GM19043 (cell line): ENCODE results near the gene ERC1.

Experiments used
- ATAC-seq: cut with Tn5 transposase; IDR thresholded peaks from one replicate; pipeline ENCODE4 v1.9.1; 2021; ENCODE audit warnings: low read depth; ENCODE audit not compliant: unreplicated experiment

ERC1 gene

DNA sequence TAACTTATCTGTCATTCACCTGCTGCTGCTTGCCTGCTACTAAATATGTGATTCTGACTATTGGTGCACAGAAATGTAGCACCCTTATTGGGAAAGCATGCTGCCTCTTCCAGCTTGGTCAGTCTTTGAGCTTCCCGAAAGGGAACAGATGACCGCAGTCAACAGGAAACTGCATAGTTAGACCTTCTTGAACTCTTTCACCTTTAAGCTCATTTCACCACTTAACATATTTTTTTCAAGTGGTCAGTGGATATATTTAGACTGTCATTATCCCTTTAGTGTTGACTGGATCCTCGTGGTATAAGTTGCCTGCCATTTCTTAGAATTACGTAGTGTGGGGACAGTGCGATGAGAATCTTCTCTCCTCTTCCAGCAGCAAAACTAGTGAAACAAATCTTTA lies 378.4 kb downstream of the ERC1 start:
- ATAC-seq = no peak

DNA sequence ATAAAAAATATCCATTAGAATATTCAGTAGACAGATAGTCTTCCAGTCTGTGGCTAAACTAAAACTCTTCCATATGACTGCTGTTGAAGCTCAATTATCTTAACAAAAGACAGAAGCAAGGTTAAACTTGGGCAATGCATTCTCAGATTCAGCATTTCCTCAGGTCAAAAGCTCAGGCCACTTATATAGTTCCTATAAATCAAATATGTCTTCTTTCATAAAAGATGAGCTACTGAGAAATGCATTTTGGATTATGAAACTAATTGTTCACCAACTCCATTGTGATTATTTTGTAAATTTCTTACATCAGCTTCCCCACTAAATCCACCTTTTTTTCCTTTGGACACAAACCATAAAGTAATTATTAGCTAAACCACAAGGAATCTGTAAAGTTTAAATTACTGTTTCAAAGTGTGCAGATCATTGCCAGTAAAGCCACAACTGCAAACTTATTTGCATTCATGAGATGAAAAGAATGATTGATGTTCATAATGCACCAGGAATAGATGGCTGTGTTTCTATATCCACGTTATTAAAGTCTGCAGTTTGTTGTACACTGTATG lies 379.0 kb downstream of the ERC1 start:
- ATAC-seq = no peak

DNA sequence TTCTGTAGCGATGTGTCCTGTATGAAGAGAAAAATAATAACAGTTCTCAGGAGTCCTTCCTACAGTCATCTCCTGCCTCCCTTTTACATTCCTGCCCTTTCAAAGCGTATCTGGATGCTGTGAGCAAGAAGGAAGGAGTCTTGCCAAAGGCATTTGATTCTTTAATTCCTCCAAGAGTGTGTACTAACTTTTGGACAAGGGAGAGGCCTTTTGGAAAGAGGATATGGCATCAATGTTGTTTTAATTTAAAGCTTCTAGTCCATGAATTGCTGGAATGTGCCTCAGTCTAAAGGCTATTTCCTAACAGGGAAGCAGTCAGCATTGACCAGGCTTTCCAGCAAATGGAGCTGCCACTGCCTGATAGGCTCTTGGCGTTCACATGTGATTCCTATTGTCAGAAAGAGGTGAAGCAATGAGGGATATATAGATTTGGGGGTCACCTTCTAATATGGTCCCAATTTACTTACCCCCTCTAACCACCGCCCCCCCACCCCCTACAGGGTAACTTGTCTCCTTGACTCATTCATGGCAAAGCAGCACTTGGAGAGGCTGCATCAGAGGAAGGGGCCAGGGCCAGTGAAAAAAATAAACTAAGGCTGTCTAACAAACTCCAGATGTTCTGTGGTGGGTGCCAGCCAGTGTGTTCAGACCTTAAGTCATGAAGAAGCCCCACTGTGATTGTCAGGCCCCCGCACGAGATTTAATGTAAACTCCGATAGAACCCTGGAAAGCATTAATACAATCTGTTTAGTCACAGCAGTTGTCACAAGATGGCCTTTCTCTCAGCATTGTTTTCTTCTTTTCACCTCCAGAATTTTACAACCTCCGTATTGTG lies 383.1 kb downstream of the ERC1 start:
- no peak for ATAC-seq

DNA sequence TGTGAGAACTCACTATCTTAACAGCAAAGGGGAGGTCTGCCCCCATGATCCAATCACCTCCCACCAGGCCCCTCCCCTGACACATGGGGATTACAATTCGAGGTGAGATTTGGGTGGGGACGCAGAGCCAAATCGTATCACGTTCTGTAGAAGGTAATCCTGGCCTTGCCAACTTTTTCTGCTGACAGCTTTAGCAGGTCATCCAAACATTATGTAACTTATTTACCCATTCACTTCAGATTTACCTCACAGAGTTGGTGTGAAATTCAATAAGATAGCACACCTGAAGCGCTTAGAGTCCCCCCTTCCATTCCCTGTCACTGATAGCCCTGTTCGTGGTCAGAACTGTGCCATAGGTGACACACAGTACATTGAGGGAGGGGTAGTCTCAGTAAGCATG lies 384.3 kb downstream of the ERC1 start:
- ATAC-seq = no peak

DNA sequence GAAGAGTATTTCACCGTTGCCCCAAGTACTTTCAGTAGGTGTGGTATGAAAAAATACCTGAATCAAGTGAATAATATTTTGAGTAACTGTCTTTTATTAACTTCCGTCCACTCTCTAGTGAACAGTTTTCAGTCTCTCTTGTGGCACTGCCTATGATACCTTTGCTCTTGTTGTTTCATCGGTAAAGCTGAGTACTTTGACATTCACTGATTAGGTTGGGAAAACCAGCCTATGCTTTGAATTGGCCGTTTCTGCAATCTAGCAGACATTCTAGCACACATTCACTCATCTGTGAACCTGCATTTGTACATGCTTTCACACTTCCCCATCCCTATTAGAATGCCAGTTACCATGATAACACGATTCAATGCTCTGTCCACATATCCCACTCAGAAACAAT lies 386.1 kb downstream of the ERC1 start:
- no peak for ATAC-seq

DNA sequence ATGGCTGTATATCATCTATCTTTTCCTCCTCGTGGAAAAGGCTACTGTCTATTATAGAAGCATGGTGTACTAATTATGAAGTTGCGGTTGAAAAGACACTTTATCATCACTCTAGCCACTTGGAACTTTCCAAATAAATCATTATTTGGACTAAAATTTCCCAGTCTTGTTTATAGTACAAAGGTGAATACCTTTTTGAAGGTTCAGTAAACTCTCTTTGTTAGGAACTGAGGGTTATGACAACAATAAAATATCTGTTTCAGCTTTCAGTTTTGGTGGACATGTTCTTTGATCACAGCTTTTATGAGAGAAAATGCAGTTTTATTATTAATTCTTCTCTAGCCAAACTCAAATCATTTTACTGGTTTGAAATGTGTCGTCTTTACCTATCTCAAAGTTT lies 386.7 kb downstream of the ERC1 start:
- ATAC-seq = no peak

DNA sequence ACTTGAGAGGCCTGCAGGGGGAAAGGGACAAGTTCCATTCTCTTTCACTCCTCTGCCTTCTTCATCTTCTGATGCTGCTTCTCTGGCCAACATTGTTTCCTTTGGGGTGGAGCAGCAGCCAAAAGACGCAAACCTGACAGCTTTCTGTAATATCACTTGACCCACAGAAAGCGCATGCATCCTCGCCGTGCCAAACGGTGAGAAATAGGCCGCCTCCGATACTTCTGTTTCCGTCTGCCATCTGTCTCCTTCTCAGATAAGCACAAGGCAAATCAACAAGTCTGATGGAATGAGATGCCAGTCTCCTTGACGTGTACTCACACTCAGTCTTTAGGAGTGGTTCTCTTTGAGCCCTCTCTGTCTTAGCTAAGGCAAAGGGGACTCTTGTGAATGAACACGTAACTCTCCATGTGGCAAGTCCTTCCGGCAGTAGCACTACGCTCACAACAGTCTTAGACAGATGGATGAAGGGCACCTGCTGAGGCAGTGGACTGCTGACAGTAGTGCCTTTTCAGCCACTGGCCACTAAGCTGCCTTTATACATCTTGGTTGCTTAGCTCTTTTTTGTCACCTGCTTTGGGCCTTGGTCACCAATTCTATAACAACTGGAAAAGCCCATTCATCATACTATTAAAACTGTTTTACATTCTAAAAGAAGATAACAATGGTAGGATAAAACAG lies 389.3 kb downstream of the ERC1 start:
- ATAC-seq = no peak

DNA sequence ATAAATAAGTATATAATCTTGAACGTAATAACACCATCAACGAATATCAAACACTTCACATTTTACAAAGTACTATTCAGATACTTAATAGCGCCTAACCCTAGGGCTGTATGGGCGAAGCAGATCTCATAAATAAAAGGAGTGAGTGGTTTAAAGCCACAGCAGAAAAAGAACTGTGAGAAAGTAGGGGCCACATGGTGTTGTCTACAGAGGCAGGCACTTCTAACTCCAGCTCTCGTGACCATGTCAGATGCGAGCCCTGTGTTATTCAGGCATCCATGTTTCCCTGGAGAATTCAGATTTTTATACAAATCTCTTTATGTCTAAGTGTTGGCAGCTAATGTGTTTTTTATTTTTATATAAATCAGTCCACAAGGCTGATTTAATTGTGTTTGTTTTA lies 391.1 kb downstream of the ERC1 start:
- ATAC-seq = no peak

DNA sequence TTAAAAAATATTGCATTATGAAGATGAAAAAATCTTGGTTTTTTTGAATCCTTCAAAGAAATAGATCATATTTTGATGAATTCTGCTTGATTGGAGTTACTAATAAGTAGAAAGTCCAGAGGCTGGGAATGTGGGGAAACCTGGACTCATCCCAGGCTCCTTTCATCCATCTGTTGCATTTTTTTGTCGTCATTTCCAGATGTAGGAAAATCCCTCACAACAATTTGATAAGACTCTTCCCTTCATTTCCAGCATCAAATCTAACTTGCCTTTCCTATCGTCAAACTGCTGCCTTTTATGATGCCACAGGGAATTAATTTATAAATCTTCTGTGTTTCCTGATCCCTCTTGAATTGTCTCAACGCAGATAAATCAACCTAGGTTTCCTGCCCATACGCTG lies 391.8 kb downstream of the ERC1 start:
- no peak for ATAC-seq

DNA sequence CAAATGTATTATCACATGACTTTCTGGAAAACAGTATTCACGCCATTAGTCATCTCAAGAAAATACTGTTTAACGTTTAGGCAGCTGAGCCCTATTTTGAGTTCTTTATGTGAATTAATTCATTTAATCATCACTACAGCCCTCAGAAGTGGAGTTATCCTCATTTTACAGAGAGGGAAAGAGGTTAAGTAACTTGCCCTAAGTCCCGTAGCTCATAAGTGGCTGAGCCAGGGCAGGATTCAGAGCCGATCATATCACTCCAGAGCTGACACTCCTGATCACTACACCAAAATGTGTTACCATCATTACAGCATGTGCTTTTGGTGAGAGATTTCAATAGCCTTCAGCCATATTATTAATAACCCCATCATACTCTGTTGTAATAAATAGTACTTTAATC lies 392.7 kb downstream of the ERC1 start:
- no peak for ATAC-seq

DNA sequence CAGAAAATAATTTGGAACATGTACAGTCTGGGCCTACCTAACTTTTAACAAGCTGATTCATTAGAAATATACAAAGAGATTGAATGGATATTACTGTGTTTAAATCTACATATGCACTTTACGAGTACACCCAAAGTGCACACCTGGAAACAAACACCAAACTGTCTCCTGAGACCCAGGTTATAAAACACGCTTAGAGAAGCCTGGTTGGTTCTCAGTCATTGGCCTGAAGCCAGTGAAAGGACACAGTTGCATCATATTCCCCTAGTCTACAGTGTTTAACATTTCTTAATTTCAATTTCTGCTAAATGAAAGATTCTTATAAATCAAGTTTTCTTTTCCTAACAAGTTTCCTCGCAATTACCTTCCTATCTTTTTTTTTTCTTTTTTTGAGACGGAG lies 393.9 kb downstream of the ERC1 start:
- no peak for ATAC-seq

DNA sequence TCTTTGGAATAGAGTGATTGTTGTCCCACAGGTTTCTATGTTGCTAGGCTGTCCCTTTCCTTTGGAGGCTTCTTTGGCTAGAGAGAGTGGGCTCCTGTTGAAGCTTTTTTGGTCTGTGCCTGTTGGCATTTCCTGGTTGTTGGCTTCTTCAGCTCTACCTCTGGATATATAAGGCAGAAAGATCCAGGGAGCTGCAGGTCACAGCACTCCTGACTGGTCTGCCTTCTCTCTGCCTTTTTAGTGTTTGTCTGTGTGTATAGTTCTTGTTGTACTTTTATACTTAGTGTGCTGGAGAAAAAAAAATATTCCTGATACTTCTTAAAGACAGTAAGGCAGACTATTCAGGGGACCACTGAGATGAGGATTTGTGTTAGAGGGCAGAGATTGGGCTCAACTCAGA lies 400.7 kb downstream of the ERC1 start:
- ATAC-seq = no peak

DNA sequence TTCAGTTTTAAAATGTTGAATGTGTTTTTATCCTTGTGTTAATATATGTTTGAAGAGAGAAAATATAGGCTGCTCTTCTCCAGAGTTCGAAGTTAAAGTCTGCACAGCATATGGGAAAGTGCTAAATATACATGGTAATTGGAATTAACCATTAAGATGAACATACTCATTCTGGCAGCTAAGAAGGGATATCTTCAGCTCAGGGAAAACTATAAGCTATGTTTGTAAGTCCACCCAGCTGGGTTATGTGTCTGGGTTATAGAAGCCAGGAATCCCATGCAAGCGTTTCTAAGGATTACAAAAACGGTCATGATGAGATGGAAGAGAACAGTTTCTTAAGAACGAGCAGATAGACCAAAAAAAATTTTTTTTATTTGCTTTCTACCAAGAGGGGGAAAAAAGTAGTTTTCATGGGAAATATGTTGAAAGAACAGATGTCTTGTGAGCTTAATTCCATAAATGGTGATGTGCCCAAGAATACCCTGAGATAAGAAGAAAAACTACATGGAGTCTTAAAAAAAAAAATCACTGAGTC lies 404.5 kb downstream of the ERC1 start:
- ATAC-seq = no peak

DNA sequence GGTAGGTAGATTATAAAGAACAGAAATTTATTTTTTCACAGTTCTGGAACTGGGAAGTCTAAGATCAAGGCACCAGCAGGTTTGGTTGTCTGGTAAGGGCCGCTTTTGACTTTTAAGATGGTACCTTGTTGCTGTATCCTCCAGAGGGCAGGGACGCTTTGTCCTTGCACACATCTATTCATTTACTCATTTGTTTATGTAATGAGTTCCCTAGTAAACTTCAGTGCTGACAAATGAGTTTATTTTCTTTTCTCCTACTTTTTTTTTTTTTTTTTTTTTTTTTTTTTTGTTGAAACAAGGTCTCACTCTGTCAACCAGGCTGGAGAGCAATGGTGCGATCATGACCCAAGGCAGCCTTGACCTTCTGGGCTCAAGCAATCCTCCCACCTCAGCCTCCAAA lies 407.6 kb downstream of the ERC1 start:
- no peak for ATAC-seq

DNA sequence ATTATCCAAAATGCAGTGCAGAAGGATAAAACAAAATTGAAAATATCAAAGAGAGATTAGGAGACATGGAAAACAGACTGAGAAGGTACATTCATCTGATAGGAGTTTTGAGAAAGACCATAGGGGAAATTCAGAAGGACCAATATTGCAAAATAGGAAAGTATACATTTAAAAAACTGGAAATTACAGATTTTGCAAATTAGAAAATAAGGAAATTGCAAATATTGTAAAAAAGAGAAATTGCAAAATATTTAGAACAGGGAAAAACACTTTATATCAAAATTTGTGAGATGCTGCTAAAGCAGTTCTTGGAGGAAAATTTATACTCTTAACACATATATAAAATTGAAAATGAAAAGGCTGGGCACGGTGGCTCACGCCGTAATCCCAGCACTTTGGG lies 410.9 kb downstream of the ERC1 start:
- ATAC-seq = no peak

DNA sequence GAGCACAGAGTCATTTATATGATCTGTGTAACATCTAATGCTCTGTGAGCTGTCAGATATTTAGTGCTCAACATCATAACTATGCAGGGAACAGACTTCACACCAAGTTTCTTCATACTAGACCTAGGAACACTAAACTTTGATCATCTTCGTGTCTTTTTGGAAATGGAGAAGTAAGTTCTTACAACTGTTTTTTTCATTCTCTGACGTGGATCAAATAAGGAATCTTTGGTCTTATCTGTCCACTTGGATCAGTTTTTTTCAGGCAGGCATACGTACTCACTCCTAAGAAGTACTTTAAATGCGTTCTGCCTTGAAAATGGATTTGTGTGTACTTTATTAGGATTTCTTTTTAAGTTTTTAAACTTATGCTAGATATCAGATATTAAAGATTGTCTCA lies 412.4 kb downstream of the ERC1 start:
- no peak for ATAC-seq

DNA sequence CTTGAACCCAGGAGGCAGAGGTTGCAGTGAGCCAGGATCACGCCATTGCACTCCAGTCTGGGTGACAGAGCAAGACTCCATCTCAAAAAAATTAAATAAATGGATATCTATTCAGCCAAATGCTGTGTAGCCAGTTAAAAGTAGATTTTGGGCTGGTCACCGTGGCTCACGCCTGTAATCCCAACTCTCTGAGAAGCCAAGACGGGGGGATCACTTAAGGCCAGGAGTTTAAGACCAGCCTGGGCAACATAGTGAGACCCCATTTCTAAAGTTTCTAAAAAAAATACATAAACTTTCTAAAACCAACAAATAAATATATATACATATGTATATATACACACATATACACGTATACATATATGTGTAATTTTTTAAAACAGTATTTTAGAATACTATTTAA lies 414.6 kb downstream of the ERC1 start:
- no peak for ATAC-seq

DNA sequence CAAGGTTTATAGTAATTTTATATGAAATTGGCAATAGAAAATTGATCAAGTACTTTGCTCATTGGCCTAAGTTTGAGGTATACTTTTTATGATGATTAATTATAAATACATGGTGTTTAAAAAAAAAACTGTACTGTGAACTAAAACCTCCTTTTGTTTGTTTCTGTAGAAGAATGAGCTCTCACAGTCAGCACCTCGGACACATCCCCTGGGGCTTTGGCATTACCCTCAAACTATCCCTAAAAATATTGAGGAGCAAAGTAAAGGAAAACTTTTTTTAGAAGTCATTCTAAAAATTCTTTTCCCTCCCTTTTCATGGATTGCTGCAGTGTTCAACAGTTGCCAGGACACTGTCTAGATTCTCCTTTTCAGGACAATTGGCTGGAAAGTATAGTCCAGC lies 419.8 kb downstream of the ERC1 start:
- ATAC-seq = no peak

DNA sequence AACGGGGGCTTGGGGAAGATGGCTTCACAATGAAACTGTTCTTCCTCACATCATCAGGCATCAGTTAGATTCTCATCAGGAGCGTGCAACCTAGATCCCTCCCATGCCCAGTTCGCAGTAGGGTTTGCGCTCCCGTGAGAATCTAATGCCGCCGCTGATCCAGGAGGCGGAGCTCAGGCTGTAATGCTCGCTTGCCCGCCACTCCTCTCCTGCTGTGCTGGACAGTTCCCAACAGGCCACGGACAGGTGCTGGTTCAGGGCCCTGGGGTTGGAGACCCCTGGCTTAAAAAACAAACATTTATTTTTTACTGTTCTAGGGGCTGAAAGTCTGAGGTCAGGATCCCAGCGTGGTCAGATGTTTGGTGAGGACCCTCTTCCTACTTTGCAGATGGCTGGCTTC lies 422.9 kb downstream of the ERC1 start:
- no peak for ATAC-seq

DNA sequence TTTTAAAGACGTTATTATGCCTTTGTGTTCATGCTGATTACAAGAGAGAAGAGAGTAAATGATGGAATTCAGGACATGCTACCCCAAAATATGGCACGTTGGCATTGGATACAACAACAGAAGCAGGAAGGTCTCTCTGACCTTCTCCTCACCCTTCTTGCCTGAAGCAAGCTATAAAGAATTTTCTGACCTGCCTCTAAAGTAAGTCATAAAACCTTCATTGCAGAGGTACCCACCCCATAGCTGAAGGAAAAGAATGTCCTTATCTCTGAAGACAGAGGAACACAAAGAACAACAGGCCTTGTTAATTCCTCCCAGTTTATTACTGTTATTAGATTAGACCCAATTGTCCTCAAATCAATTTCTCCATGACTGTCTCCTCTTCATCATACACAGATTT lies 427.1 kb downstream of the ERC1 start:
- no peak for ATAC-seq

DNA sequence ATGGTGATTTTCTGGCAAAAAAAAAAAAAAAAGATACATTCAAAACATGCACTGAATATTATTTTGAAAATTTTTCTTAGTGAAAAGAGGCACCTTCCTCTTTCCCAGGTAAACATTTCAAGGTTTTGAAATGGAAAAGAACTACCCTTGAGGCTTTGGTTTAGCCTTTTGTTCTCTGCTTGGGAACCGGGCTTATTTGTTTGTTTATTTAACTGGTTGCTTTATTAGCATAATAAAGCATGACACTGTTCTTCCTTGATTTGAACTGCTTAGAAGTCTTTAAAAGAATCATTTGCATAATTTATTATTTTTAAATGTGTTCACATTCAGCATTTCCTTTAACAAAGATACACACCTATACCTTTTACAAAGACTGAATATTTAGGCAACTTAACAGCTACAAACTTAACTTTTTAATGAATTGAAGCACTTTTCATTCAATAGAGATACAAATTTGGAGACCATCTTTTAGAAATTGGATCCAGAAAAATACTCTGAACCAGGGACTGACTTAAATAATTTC lies 428.9 kb downstream of the ERC1 start:
- no peak for ATAC-seq
